NB4 (cell line): ENCODE data around the gene CCBE1.

Source experiments
- MYC ChIP-seq: IDR thresholded peaks from 2 replicates; pipeline ENCODE4 v1.6.1; 2011; ENCODE audit warnings: low read depth, low read length
- POLR2A ChIP-seq: IDR thresholded peaks from 2 replicates; pipeline ENCODE4 v1.6.1; 2011; ENCODE audit warnings: mild to moderate bottlenecking; ENCODE audit not compliant: insufficient read length; ENCODE audit errors: extremely low read depth
- TF ChIP-seq, protein P1 (sequence below): IDR thresholded peaks from one replicate; pipeline ENCODE4 v1.5.1; 2012; ENCODE audit warnings: low read depth, low read length

DNA sequence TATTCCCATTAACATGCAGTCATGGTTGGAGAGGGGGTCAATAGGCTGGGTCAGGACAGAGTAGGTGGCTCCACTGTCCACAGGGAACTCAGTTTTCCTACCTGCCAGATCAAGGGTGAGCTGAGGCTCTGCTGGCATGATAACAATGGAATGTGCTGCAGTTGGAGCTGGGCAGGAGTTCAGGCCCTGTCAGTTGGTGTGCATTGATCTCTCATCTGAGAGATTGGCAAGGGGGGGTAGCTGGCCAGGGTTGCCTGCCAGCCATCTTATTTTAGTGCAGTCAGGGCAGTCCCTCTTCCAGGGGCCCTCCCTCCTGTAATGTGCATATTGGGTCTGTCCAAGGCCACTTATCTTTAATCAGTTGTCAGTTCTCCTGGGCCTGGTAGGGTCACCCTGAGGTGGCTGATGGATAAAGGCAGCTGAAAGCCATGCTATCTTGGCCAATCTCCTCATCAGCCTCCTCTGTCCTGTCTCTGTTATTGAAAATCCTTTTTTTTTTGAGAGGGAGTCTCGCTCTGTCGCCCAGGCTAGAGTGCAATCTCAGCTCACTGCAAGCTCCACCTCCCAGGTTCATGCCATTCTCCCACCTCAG lies 38.1 kb upstream of the CCBE1 start:
- TF ChIP-seq POLR2A, result no peak
- TF ChIP-seq, protein P1, sequence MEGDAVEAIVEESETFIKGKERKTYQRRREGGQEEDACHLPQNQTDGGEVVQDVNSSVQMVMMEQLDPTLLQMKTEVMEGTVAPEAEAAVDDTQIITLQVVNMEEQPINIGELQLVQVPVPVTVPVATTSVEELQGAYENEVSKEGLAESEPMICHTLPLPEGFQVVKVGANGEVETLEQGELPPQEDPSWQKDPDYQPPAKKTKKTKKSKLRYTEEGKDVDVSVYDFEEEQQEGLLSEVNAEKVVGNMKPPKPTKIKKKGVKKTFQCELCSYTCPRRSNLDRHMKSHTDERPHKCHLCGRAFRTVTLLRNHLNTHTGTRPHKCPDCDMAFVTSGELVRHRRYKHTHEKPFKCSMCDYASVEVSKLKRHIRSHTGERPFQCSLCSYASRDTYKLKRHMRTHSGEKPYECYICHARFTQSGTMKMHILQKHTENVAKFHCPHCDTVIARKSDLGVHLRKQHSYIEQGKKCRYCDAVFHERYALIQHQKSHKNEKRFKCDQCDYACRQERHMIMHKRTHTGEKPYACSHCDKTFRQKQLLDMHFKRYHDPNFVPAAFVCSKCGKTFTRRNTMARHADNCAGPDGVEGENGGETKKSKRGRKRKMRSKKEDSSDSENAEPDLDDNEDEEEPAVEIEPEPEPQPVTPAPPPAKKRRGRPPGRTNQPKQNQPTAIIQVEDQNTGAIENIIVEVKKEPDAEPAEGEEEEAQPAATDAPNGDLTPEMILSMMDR, result no peak
- TF ChIP-seq MYC, result no peak
